Left ventricle myocardium inferior (tissue), 1 donor: ENCODE results near the gene GANC. TPM values are rescaled to one million over a fixed set of nuclear protein-coding genes. Genes with fewer than 3 reads are reported as not detected.
"Not testable (repeated sequence)": the region's sequence is repeated elsewhere in the genome, so short reads cannot be mapped to it uniquely, and the experiment has no call there.

Source experiments
- DNase-seq: peaks from one replicate; pipeline ENCODE4 v3.0.0-alpha.2; 2020
- H3K27ac ChIP-seq: fragments of 200-600 bp; replicated peaks from 2 replicates; pipeline ENCODE4 v1.8.0; 2021
- H3K27me3 ChIP-seq: fragments of 200-600 bp; 2 replicates; pipeline ENCODE4 v1.8.0; 2021; ENCODE audit warnings: low read depth
- H3K36me3 ChIP-seq: fragments of 200-600 bp; 2 replicates; pipeline ENCODE4 v1.8.0; 2021
- H3K4me1 ChIP-seq: fragments of 200-600 bp; 2 replicates; pipeline ENCODE4 v1.8.0; 2021
- H3K4me3 ChIP-seq: fragments of 200-600 bp; 2 replicates; pipeline ENCODE4 v1.8.0; 2021; ENCODE audit warnings: mild to moderate bottlenecking, moderate library complexity
- H3K9me3 ChIP-seq: fragments of 200-600 bp; replicated peaks from 2 replicates; pipeline ENCODE4 v1.8.0; 2021
- intact Hi-C: fragments of 100-400 bp; cut with micrococcal nuclease; formaldehyde crosslinking; loops from one replicate; pipeline ENCODE4 v1.11.0; 2022
- total RNA-seq: library from RNA; stranded (reverse); fragmentation: NEBNext Ultra II Directional; extraction: Animal tissue kit (Norgen Biotek cat#: 25700); gene quantifications from one replicate; pipeline ENCODE4 v1.2.1, GENCODE V29; 2021
- TF ChIP-seq, protein P1 (sequence below): fragments of 200-600 bp; IDR thresholded peaks from 2 replicates; pipeline ENCODE4 v1.8.0; 2021; ENCODE audit warnings: antibody characterized with exemption, mild to moderate bottlenecking, borderline replicate concordance
- donor health status: DM: no; HTN: yes; CAD: no; lungs with severe emphysema.

Gene GANC
- total RNA-seq, 1 donor from 2014 or later, result 14.5 TPM

DNA sequence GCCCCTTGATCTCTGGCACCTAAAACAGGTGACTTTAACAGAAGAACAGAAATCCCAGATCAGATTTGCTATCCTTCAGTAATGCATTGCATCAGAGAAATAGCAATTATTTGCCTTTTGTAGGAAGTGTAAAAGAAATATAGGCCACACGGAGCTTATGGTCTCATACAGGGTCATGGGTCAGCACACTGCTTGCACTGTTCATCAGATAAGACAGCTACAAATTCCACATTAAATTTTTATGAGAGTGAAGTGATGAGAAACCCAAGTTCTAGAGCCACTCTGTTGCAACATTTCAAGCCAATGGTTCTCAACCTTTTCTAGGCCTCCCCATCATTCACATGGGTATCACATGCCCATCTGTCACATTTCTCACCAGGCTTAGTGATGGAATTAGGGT lies 33.7 kb downstream of the GANC start:
- Histone ChIP-seq H3K27me3 (no peaks in the 10 kb centered on the region), H3K36me3 (peaks cover 52% of the 10 kb centered on the region), H3K27ac (no peak overlapping the region), H3K4me3 (no peak overlapping the region), H3K4me1 (no peaks in the 10 kb centered on the region), H3K9me3 (peaks cover 15% of the 10 kb centered on the region)
- TF ChIP-seq, protein P1, sequence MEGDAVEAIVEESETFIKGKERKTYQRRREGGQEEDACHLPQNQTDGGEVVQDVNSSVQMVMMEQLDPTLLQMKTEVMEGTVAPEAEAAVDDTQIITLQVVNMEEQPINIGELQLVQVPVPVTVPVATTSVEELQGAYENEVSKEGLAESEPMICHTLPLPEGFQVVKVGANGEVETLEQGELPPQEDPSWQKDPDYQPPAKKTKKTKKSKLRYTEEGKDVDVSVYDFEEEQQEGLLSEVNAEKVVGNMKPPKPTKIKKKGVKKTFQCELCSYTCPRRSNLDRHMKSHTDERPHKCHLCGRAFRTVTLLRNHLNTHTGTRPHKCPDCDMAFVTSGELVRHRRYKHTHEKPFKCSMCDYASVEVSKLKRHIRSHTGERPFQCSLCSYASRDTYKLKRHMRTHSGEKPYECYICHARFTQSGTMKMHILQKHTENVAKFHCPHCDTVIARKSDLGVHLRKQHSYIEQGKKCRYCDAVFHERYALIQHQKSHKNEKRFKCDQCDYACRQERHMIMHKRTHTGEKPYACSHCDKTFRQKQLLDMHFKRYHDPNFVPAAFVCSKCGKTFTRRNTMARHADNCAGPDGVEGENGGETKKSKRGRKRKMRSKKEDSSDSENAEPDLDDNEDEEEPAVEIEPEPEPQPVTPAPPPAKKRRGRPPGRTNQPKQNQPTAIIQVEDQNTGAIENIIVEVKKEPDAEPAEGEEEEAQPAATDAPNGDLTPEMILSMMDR, result no peak
- no peak for DNase-seq
- intact Hi-C loops, result no loop called here

DNA sequence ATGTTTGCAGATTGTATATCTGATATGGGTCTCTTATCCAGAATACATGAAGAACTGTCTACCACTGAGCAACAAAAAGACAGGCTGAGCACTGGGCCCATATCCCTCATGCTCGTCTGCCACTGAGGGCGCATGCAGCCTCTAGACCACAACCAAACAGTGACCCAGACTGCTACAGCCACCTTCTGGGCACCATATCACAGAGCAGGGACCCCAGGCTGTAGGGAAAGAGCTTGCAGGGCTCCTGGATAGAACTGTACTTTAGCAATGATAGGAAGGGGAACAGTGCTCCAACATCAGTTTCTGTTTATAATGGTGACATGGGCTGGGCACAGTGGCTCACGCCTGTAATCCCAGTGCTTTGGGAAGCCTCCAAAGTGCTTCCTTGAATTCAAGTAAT lies 40.5 kb downstream of the GANC start:
- Histone ChIP-seq H3K9me3 (no peaks in the 10 kb centered on the region), H3K27ac (no peak overlapping the region), H3K4me3 (no peak overlapping the region), H3K36me3 (peaks cover 57% of the 10 kb centered on the region), H3K27me3 (no peaks in the 10 kb centered on the region), H3K4me1 (no peaks in the 10 kb centered on the region)
- no peak for DNase-seq
- TF ChIP-seq, protein P1, result no peak
- intact Hi-C loops, result no loop called here

DNA sequence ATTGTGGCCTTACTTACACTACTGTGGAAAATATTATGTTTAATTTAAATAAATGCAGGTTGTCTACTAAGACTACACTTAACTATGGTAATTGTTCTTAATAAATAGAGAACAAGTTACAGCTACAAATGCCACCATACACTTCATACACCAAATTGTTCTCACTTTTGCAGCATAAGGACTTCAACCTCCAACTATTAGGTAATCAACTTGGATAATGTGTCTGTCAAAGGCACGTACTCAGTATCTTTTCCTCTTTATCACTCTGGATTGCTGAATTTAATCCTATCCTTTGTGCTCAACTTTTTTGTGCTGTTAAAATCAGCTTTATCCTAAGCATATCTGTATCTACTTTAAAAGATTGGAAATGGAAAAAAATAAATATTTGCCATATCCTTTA lies 41.8 kb downstream of the GANC start:
- TF ChIP-seq, protein P1, result no peak
- H3K9me3 ChIP-seq, result no peaks in the 10 kb centered on the region
- no peak overlapping the region for H3K4me3 ChIP-seq
- H3K27ac ChIP-seq, result no peak overlapping the region
- no peaks in the 10 kb centered on the region for H3K4me1 ChIP-seq
- H3K36me3 ChIP-seq, result peaks cover 44% of the 10 kb centered on the region
- H3K27me3 ChIP-seq, result no peaks in the 10 kb centered on the region
- no peak for DNase-seq
- intact Hi-C loops, result no loop called here

DNA sequence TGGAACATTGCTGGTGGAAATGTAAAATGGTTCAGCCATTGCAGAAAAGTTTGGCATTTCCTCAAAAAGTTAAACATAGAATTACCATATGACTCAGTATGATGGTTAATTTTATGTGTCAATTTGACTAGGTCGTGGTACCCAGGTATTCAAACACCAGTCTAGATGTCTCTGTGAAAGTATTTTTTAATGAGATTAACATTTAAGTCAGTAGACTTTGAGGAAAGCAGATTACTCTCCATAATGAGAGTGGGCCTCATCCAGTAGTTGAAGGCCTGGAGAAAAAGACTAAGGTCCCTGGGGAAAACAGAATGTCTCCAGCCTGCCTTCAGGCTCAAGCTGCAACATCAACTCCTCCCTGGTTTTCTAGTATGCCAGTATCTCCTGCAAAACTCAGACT lies 42.5 kb downstream of the GANC start:
- DNase-seq, result no peak
- H3K36me3 ChIP-seq, result peaks cover 37% of the 10 kb centered on the region
- TF ChIP-seq, protein P1, result no peak
- intact Hi-C loops, result no loop called here
- H3K9me3 ChIP-seq, result no peaks in the 10 kb centered on the region
- no peaks in the 10 kb centered on the region for H3K4me1 ChIP-seq
- no peaks in the 10 kb centered on the region for H3K27me3 ChIP-seq
- H3K4me3 ChIP-seq, result no peak overlapping the region
- no peak overlapping the region for H3K27ac ChIP-seq

DNA sequence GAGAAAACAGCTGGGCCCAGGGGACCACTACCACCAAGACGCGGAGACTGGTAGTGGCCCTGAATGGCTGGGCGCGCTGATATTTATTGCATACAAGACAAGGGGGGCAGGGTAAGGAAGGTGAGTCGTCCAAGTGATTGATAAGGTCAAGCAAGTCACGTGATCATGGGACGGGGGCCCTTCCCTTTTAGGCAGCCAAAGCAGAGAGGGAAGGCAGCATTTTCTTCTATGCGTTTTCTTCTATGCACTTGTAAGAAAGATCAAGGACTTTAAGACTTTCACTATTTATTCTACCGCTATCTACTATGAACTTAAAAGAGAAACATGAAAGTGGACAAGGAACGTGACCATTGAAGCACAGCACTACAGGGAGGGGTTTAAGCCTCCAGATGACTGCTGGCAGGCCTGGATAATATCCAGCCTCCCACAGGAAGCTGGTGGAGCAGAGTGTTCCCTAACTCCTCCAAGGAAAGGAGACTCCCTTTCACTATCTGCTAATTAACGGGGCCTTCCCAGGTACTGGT lies 43.3 kb downstream of the GANC start:
- DNase-seq, H3K27ac ChIP-seq, intact Hi-C loops, H3K27me3 ChIP-seq, H3K9me3 ChIP-seq, H3K4me1 ChIP-seq, H3K4me3 ChIP-seq: not testable (repeated sequence)
- peaks cover 31% of the 10 kb centered on the region for H3K36me3 ChIP-seq

DNA sequence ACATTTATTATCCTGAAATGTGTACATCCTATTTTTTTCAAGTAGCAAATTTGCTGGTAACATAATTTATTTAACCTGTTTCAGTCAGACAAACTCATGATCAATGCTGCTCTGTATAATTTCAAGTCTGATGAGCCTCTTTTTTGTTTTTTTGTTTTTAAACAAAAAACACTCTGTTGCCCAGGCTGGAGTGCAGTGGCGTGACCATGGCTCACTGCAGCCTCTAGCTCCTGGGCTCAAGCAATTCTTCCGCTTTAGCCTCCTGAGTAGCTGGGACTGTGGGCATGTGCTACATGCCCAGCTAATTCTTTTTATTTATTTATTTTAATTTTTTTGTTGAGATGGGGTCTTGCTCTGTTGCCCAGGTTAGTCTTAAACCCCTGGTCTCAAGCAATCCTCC lies 46.2 kb downstream of the GANC start:
- no peaks in the 10 kb centered on the region for H3K27me3 ChIP-seq
- H3K4me3 ChIP-seq, result no peak overlapping the region
- no peaks in the 10 kb centered on the region for H3K9me3 ChIP-seq
- no peak overlapping the region for H3K27ac ChIP-seq
- no peak for DNase-seq
- H3K36me3 ChIP-seq, result peaks cover 30% of the 10 kb centered on the region
- no peaks in the 10 kb centered on the region for H3K4me1 ChIP-seq
- TF ChIP-seq, protein P1, result no peak
- intact Hi-C loops, result no loop called here
